WI38 (cell line): ENCODE measurements around the gene SLC26A4.

ENCODE experiments used
- H3K4me3 ChIP-seq: 2 replicates; pipeline ENCODE4 v1.5.1; 2011; ENCODE audit warnings: low read depth, mild to moderate bottlenecking, control low read depth, low read length
- TF ChIP-seq, protein P1 (sequence below): IDR thresholded peaks from 2 replicates; pipeline ENCODE4 v1.5.1; 2012; ENCODE audit warnings: low read depth, mild to moderate bottlenecking, control low read depth, low read length

SLC26A4 gene

DNA sequence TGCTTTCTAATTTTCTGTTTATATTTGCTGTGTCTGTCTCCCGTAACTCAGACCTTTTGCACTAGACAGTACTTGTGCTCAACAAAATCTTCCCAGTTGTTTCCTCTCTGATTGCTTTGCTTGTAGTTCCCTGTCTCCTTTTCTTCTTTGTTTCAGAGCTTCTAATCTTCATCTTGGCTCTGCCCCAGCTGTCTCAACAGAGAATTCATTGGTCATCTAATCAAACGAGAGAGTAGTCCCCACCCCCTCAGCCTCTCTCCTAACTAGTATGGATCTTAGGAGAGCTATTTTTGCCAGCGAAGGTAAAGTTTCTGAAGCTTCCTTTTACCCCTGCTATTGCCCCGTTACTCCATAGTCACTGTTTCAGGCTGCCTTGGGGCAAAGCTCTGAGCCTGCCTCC lies 32.8 kb downstream of the SLC26A4 start:
- no peak overlapping the region for H3K4me3 ChIP-seq
- TF ChIP-seq, protein P1, sequence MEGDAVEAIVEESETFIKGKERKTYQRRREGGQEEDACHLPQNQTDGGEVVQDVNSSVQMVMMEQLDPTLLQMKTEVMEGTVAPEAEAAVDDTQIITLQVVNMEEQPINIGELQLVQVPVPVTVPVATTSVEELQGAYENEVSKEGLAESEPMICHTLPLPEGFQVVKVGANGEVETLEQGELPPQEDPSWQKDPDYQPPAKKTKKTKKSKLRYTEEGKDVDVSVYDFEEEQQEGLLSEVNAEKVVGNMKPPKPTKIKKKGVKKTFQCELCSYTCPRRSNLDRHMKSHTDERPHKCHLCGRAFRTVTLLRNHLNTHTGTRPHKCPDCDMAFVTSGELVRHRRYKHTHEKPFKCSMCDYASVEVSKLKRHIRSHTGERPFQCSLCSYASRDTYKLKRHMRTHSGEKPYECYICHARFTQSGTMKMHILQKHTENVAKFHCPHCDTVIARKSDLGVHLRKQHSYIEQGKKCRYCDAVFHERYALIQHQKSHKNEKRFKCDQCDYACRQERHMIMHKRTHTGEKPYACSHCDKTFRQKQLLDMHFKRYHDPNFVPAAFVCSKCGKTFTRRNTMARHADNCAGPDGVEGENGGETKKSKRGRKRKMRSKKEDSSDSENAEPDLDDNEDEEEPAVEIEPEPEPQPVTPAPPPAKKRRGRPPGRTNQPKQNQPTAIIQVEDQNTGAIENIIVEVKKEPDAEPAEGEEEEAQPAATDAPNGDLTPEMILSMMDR = no peak

DNA sequence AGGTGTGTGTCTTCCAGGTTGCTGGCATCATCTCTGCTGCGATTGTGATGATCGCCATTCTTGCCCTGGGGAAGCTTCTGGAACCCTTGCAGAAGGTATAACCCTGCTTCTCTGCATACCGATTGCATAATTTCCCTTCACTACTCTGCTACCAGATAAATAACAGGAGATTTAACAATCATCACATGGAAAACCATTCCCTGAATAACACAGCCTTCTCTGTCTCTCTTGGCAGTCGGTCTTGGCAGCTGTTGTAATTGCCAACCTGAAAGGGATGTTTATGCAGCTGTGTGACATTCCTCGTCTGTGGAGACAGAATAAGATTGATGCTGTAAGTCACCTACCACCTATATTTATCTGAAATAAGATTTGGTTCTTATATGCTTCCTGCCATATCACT lies 33.8 kb downstream of the SLC26A4 start:
- H3K4me3 ChIP-seq = no peak overlapping the region
- TF ChIP-seq, protein P1 = no peak

DNA sequence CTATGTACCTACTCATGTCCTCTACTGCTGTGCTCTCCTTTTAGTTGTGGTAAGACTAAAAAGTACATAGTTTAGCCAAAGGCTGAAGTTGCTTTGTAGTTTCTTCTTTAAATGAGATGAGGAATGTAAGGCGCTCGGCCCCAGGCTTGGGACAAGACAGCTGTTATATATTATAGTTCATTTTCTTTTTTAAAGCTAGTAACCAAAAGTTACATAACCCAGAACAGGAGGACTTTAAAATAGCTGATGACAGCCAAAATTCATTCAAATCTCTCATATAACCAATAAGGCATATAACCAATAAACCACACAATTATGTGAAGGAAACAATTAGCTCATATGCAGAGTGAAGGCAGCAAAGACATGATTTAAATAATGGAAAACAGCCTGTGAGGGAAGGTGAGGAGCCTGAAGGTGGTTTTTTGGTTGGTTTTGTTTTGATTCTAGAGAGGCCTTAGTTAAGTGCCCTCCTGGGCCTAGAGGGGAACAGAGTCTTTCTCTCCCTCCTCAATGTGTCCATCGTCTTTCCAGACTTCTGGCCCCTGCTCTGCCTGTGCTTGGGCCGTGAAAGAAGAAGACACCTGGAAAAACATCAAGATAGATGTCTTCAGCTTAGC lies 35.8 kb downstream of the SLC26A4 start:
- H3K4me3 ChIP-seq = no peak overlapping the region
- TF ChIP-seq, protein P1 = no peak

DNA sequence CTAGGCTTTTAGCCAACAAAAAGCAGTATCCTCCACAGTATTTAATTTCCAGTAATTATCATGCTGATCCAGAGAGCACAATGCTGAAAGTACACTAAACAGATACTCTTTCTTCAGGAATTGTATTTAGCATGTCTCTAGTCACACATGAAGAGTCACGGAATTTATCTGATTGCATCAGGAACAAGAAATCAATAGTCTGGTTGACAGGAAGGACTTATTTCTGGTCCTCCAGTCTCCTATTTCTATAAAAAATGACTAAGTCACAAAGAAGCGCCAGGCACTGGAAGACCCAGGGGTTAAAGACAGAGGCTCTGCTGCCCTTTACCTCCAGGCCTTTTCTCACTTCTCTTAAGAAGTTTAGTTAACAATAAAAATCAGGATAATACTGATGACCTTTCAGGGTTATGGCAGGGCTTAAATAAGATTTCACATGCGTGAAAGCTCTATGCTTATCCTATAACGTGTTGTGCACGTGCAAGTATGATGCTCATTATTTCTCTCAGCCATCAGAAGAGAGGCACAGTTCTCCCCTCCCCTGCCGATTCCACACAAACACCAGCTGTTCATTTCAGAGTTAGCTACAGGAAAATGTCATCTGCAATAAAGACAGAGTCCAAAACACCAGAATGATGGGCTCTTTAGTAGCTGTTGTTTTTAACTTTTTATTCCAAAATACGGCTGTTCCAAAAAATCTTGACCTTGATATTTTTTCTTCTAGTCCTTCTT lies 36.9 kb downstream of the SLC26A4 start:
- TF ChIP-seq, protein P1 = no peak

DNA sequence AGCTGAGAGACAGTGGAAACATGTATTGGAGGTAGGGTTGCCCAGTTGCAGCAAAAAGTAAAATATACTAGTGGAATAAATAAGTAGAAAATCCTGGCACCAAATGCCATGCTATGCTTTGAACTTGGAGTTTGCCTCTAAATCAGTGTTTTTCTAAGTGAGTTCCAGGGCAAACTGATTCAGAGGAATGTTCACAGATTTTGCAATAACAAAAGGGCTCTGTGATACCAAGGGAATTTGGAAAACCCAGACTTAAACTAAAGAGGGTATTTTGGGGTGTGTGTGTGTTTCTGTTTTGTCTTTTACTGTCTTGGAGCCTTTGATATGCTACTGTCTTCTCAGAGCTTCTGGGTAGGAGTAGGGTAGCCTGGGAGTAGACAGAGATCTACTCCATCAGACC lies 39.9 kb downstream of the SLC26A4 start:
- no peak overlapping the region for H3K4me3 ChIP-seq
- TF ChIP-seq, protein P1 = no peak

More for the DNA sequence above, 36.9 kb downstream of the SLC26A4 start:
- H3K4me3 ChIP-seq = no peak overlapping the region

DNA sequence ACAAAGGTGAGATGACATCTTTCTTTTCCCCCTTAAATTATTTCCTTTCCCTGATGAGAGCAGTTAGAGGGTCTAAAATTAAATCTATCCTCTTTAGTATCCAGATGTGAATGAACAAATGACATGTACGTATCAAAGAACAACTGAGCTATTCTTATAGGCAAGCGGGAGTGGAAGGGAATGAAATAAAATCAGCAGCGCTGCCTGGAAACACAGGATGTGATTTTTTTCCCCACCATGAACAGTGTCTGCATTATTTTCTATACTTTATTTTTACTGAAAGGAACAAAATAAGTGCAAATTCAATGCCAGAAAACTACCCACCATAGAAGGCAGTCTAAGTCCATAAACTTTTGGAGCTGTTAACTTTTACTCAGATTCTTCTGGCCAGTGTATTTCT lies 40.6 kb downstream of the SLC26A4 start:
- no peak overlapping the region for H3K4me3 ChIP-seq
- TF ChIP-seq, protein P1 = no peak

DNA sequence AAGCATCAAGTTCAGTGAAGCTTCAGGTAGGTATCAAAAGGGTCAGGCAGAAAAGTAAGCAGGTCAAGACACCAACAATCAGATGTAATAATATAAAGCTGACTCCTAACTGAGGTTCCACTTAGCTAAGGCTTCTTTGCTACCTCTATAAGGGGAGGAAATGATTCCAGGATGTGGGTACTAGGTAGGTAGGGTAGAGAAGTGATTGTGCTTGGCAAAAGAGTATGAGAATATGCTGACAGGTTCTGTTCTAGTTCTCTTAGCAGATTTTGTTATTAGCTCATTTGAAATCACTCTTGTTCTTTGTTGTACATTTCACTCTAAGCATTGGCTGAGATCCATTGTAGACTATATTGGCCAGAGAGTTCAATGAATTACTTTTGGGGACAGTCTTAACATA lies 42.6 kb downstream of the SLC26A4 start:
- H3K4me3 ChIP-seq = no peak overlapping the region
- TF ChIP-seq, protein P1 = no peak
